ENCODE measurements around the gene GHDC. TPM values are rescaled to one million over a fixed set of nuclear protein-coding genes. Genes with fewer than 3 reads are reported as not detected.

GHDC gene
- total RNA-seq: 20.0 and 32.6 TPM in 2 replicates

GRCh38 chr17:42193969-42194899 lies at the start of gene GHDC:
TSS of gene GHDC (minus strand) at chr17:42194494. CDS start at chr17:42193581, 913 bp downstream.

GRCh38 chr17:42184713-42185620 lies 9.3 kb downstream of the GHDC start, which contains the start of gene HCRT:
TSS of gene HCRT (minus strand) at chr17:42185452. CDS start at chr17:42185365, 87 bp downstream.

GRCh38 chr17:42180922-42181850 lies 13.1 kb downstream of the GHDC start, which contains the start of gene KCNH4:
TSS of gene KCNH4 (minus strand) at chr17:42181142. CDS start at chr17:42180945, 197 bp downstream.

Other genes starting within 250 kb of the GHDC start
- 58.9 and 69.8 TPM in 2 replicates for gene CNP, start 227.7 kb downstream of the GHDC start, total RNA-seq
- 52.6 and 63.4 TPM in 2 replicates for gene DNAJC7, start 177.1 kb downstream of the GHDC start, total RNA-seq
- 45.0 and 47.1 TPM in 2 replicates for gene NKIRAS2, start 174.4 kb downstream of the GHDC start, total RNA-seq
- 0.13 and 2.1 TPM in 2 replicates for gene C17orf113, start 143.9 kb downstream of the GHDC start, total RNA-seq
- gene ZNF385C, start 96.0 kb downstream of the GHDC start, total RNA-seq: not detected in 2 replicates
- gene DHX58, start 81.8 kb downstream of the GHDC start, total RNA-seq: 8.3 and 9.7 TPM in 2 replicates
- 6.6 and 17.8 TPM in 2 replicates for gene KAT2A, start 73.1 kb downstream of the GHDC start, total RNA-seq
- gene HSPB9, start 71.7 kb downstream of the GHDC start, total RNA-seq: not detected in 2 replicates
- 113 and 126 TPM in 2 replicates for gene RAB5C, start 39.5 kb downstream of the GHDC start, total RNA-seq
- gene KCNH4, start 13.4 kb downstream of the GHDC start, total RNA-seq: not detected in 2 replicates
- not detected in 2 replicates for gene HCRT, start 9.0 kb downstream of the GHDC start, total RNA-seq
- gene STAT5B, start 81.9 kb upstream of the GHDC start, total RNA-seq: 19.9 and 26.3 TPM in 2 replicates
- gene STAT5A, start 94.0 kb upstream of the GHDC start, total RNA-seq: 12.8 and 18.5 TPM in 2 replicates
- 55.2 and 107 TPM in 2 replicates for gene STAT3, start 193.9 kb upstream of the GHDC start, total RNA-seq
- 235 and 444 TPM in 2 replicates for gene CAVIN1, start 228.8 kb upstream of the GHDC start, total RNA-seq